GM12878 (cell line): Measurements from ENCODE around the gene IL36B. TPM values are rescaled to one million over a fixed set of nuclear protein-coding genes. Genes with fewer than 3 reads are reported as not detected.

ENCODE experiments used
- ATAC-seq: fragments of 200-7000 bp; cut with Tn5 transposase; 3 replicates; pipeline ENCODE4 v1.9.1; 2020; ENCODE audit warnings: mild to moderate bottlenecking, moderate library complexity
- BruUV-seq: library from RNA; stranded (reverse); fragments of 400-500 nt; replicated peaks from 2 replicates; lab custom pipeline; 2021; lab: Mats Ljungman, UMichigan
- CTCF ChIA-PET: fragments of 300-600 bp; sonication (Branson Sonifier 250); formaldehyde crosslinking; extraction: SDS; loops from one replicate; lab custom pipeline; 2021; ENCODE audit warnings: inconsistent platforms; lab: Yijun Ruan, JAX
- POLR2A ChIA-PET: fragments of 350-600 bp; formaldehyde crosslinking; extraction: SDS; loops from one replicate; lab custom pipeline; 2021; ENCODE audit warnings: inconsistent platforms; lab: Charles Lee
- RAD21 ChIA-PET: fragments of 300-600 bp; sonication (Branson Sonifier 250); formaldehyde crosslinking; loops from one replicate; lab custom pipeline; 2023; ENCODE audit warnings: antibody characterized with exemption; ENCODE audit not compliant: unreplicated experiment; lab: Charles Lee
- SMC1A ChIA-PET: fragments of 300-600 bp; sonication (Branson Sonifier 250); formaldehyde crosslinking; loops from one replicate; lab custom pipeline; 2023; ENCODE audit not compliant: unreplicated experiment, uncharacterized antibody; lab: Charles Lee
- DNase-seq: peaks from one replicate; pipeline ENCODE4 v3.0.0-alpha.2; 2011; ENCODE audit warnings: low read depth, low spot score
- FAIRE-seq: peaks from 3 replicates; lab custom pipeline; 2011; peaks lifted over from hg19 to GRCh38; lab: Jason Lieb, UNC
- H2AFZ ChIP-seq: 2 replicates; pipeline ENCODE4 v1.6.0; 2011; ENCODE audit warnings: low read depth, low read length, control low read depth; ENCODE audit not compliant: control insufficient read depth
- H3K27ac ChIP-seq: 2 replicates; pipeline ENCODE4 v1.5.1; 2011; ENCODE audit warnings: control low read depth; ENCODE audit not compliant: control insufficient read depth, insufficient read depth
- H3K27me3 ChIP-seq, 2 experiments: replicated peaks in 1 of 2; 2 replicates each; pipeline versions ENCODE4 v1.6.0 to v1.6.1; 2011; ENCODE audit warnings: low read length in 1 of 2; ENCODE audit not compliant: control insufficient read depth in 2 of 2, insufficient read depth in 2 of 2
- H3K36me3 ChIP-seq, 2 experiments: 2 replicates each; pipeline ENCODE4 v1.5.1; 2011; ENCODE audit warnings: low read length in 1 of 2; ENCODE audit not compliant: control insufficient read depth in 2 of 2, insufficient read depth in 2 of 2
- H3K4me1 ChIP-seq: 2 replicates; pipeline ENCODE4 v1.6.1; 2011; ENCODE audit warnings: mild to moderate bottlenecking, low read length, moderate library complexity, mixed read lengths; ENCODE audit not compliant: control insufficient read depth, insufficient read depth
- H3K4me2 ChIP-seq: 2 replicates; pipeline ENCODE4 v1.6.0; 2011; ENCODE audit warnings: control low read depth; ENCODE audit not compliant: control insufficient read depth, insufficient read depth
- H3K4me3 ChIP-seq: fragments of 200-600 bp; sonication (generic); 2 replicates; pipeline ENCODE4 v1.5.1; 2016
- H3K79me2 ChIP-seq: 2 replicates; pipeline ENCODE4 v1.6.0; 2011; ENCODE audit warnings: low read length; ENCODE audit not compliant: control insufficient read depth, insufficient read depth
- H3K9ac ChIP-seq: 2 replicates; pipeline ENCODE4 v1.8.0; 2011; ENCODE audit warnings: low read length, control low read depth, mixed read lengths; ENCODE audit not compliant: control insufficient read depth, insufficient read depth
- H3K9me3 ChIP-seq: replicated peaks from 3 replicates; pipeline ENCODE4 v1.5.1; 2011; ENCODE audit warnings: mild to moderate bottlenecking, low read length; ENCODE audit not compliant: control insufficient read depth, insufficient read depth
- H4K20me1 ChIP-seq: 2 replicates; pipeline ENCODE4 v1.6.0; 2011; ENCODE audit not compliant: control insufficient read depth, insufficient read depth
- HDGF ChIP-seq: fragments of 450-650 bp; IDR thresholded peaks from 2 replicates; pipeline ENCODE4 v1.6.1; 2016; ENCODE audit warnings: antibody characterized with exemption
- IRF4 ChIP-seq: IDR thresholded peaks from 2 replicates; pipeline ENCODE4 v1.6.1; 2011; ENCODE audit warnings: low read depth, low read length
- NRF1 ChIP-seq: conservative IDR thresholded peaks from 2 replicates; pipeline ENCODE4 v1.6.1; 2011; ENCODE audit warnings: mild to moderate bottlenecking, low read depth, low read length, improper control_type of control experiment
- SUPT20H ChIP-seq: IDR thresholded peaks from 2 replicates; pipeline ENCODE4 v1.6.1; 2011; ENCODE audit warnings: low read depth, mild to moderate bottlenecking, low read length, moderate library complexity, borderline replicate concordance; ENCODE audit not compliant: control insufficient read depth
- TBL1XR1 ChIP-seq: IDR thresholded peaks from 2 replicates; pipeline ENCODE4 v1.6.1; 2012; ENCODE audit warnings: low read depth, low read length, improper control_type of control experiment
- YY1 ChIP-seq: IDR thresholded peaks from 2 replicates; pipeline ENCODE4 v1.6.1; 2011; ENCODE audit warnings: low read depth, mild to moderate bottlenecking, low read length
- WGBS: methylation state at CpG from one replicate; pipeline ENCODE4 v1.1.6; 2016; ENCODE audit warnings: low lambda C conversion rate; ENCODE audit not compliant: insufficient replicate concordance, insufficient coverage; ENCODE audit errors: missing lambda C conversion rate; 5-methylcytosine and 5-hydroxymethylcytosine counted together
- in situ Hi-C: fragments of 300-500 bp; cut with MboI; formaldehyde crosslinking; loops from 9 replicates; pipeline ENCODE4 v1.14.3; 2018; ENCODE audit warnings: mixed read lengths
- intact Hi-C: fragments of 100-400 bp; cut with micrococcal nuclease; formaldehyde crosslinking; loops from one replicate; pipeline ENCODE4 v1.14.2; 2022; ENCODE audit not compliant: unreplicated experiment
- polyA plus RNA-seq, 11 experiments: library from polyadenylated mRNA; depleted of rRNA in 4 of 11; unstranded in 6 of 11; stranded (reverse) in 5 of 11; fragments of >200 nt; fragmentation: Nextera tagmentation in 4 of 11; fragmentation: Illumina TruSeq in 1 of 11; extraction: Ambion mirVana in 4 of 11; extraction: Trizol in 1 of 11; gene quantifications; 1 replicate in 1 of 11; 2 replicates in 10 of 11; pipeline versions ENCODE4 v1.2.1 to v1.2.3, GENCODE V29; 2011 to 2016; ENCODE audit warnings: inconsistent platforms in 2 of 11, missing spikeins in 2 of 11, low read depth in 1 of 11
- total RNA-seq, 4 experiments: library from RNA; depleted of rRNA in 3 of 4; stranded (reverse); fragments of >200 nt in 3 of 4; fragmentation: Illumina TruSeq in 1 of 4; extraction: Trizol in 1 of 4; gene quantifications; 2 replicates each; pipeline versions ENCODE4 v1.2.1 to v1.2.3, GENCODE V29; 2013 to 2021
- TF ChIP-seq, protein P1 (sequence below): fragments of 450-650 bp; formaldehyde crosslinking; IDR thresholded peaks from 2 replicates; pipeline ENCODE4 v1.4.0; 2020; ENCODE audit warnings: mild to moderate bottlenecking, moderate library complexity
- TF ChIP-seq, protein P2 (sequence below): IDR thresholded peaks from 2 replicates; pipeline ENCODE4 v1.6.1; 2012; ENCODE audit warnings: low read depth, low read length, improper control_type of control experiment
- TF ChIP-seq, protein P3 (sequence below), 3 experiments: IDR thresholded peaks in 2 of 3; conservative IDR thresholded peaks in 1 of 3; 2 replicates each; pipeline ENCODE4 v1.5.1; 2011; ENCODE audit warnings: low read depth in 3 of 3, low read length in 3 of 3, mild to moderate bottlenecking in 3 of 3, control low read depth in 2 of 3, moderate library complexity in 2 of 3, inconsistent platforms in 1 of 3, mixed read lengths in 1 of 3; ENCODE audit not compliant: control insufficient read depth in 2 of 3, insufficient read depth in 1 of 3; ENCODE audit errors: extremely low read depth in 1 of 3

Gene IL36B
- total and polyA plus RNA-seq, 10 of the 15 experiments (the other 5 are each of a cell fraction or from before 2014, with no cell fraction given), result not detected

DNA sequence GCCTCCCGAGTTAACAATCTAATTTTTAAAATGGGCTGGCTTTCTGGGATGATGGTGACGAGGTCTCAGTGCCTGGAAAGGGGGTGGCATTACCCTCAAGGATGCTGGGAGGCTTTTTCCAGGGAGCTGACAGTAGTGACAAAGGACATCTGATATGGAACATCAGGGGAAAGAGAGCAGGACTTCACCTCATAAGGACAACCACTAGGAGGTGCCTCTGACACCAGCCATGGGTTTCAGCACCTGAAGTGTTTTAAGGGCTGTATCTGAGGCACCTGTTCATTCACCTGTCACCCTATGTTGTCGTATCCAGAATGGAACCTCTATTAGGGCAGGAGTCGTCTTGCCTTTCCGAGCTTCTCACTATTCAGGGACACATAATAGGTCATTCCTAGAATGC lies 10.8 kb downstream of the IL36B start:
- intact Hi-C loops, result no loop called here
- CTCF ChIA-PET, result no interaction called here

More for the DNA sequence above, 10.8 kb downstream of the IL36B start:
- Histone ChIP-seq H3K9ac (no peak overlapping the region), H3K4me2 (no peak overlapping the region), H3K4me3 (no peak overlapping the region), H3K79me2 (no peaks in the 10 kb centered on the region), H3K4me1 (no peaks in the 10 kb centered on the region), H3K36me3 (no peaks in the 10 kb centered on the region), H3K27me3 (peaks cover 0 to 1% of the 10 kb centered on the region in 2 experiments; a peak in 1 of 4 replicates), H2AFZ (no peak overlapping the region), H3K9me3 (no peaks in the 10 kb centered on the region), H3K27ac (no peak overlapping the region), H4K20me1 (no peaks in the 10 kb centered on the region)
- 5% methylated on average over 5 of the region's 5 CpGs for WGBS
- no peak for TF ChIP-seq HDGF
- TF ChIP-seq TBL1XR1, result no peak
- TF ChIP-seq, protein P1, sequence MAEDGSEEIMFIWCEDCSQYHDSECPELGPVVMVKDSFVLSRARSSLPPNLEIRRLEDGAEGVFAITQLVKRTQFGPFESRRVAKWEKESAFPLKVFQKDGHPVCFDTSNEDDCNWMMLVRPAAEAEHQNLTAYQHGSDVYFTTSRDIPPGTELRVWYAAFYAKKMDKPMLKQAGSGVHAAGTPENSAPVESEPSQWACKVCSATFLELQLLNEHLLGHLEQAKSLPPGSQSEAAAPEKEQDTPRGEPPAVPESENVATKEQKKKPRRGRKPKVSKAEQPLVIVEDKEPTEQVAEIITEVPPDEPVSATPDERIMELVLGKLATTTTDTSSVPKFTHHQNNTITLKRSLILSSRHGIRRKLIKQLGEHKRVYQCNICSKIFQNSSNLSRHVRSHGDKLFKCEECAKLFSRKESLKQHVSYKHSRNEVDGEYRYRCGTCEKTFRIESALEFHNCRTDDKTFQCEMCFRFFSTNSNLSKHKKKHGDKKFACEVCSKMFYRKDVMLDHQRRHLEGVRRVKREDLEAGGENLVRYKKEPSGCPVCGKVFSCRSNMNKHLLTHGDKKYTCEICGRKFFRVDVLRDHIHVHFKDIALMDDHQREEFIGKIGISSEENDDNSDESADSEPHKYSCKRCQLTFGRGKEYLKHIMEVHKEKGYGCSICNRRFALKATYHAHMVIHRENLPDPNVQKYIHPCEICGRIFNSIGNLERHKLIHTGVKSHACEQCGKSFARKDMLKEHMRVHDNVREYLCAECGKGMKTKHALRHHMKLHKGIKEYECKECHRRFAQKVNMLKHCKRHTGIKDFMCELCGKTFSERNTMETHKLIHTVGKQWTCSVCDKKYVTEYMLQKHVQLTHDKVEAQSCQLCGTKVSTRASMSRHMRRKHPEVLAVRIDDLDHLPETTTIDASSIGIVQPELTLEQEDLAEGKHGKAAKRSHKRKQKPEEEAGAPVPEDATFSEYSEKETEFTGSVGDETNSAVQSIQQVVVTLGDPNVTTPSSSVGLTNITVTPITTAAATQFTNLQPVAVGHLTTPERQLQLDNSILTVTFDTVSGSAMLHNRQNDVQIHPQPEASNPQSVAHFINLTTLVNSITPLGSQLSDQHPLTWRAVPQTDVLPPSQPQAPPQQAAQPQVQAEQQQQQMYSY, result no peak
- TF ChIP-seq, protein P2, sequence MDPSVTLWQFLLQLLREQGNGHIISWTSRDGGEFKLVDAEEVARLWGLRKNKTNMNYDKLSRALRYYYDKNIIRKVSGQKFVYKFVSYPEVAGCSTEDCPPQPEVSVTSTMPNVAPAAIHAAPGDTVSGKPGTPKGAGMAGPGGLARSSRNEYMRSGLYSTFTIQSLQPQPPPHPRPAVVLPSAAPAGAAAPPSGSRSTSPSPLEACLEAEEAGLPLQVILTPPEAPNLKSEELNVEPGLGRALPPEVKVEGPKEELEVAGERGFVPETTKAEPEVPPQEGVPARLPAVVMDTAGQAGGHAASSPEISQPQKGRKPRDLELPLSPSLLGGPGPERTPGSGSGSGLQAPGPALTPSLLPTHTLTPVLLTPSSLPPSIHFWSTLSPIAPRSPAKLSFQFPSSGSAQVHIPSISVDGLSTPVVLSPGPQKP, result no peak
- TF ChIP-seq YY1, result no peak
- TF ChIP-seq, protein P3, sequence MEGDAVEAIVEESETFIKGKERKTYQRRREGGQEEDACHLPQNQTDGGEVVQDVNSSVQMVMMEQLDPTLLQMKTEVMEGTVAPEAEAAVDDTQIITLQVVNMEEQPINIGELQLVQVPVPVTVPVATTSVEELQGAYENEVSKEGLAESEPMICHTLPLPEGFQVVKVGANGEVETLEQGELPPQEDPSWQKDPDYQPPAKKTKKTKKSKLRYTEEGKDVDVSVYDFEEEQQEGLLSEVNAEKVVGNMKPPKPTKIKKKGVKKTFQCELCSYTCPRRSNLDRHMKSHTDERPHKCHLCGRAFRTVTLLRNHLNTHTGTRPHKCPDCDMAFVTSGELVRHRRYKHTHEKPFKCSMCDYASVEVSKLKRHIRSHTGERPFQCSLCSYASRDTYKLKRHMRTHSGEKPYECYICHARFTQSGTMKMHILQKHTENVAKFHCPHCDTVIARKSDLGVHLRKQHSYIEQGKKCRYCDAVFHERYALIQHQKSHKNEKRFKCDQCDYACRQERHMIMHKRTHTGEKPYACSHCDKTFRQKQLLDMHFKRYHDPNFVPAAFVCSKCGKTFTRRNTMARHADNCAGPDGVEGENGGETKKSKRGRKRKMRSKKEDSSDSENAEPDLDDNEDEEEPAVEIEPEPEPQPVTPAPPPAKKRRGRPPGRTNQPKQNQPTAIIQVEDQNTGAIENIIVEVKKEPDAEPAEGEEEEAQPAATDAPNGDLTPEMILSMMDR (IDR thresholded peaks at IDR 0.05 in 2 of 3, conservative IDR thresholded peaks at IDR 0.05 in 1 of 3; ENCODE audit: control insufficient read depth in 2 of 3, extremely low read depth in 1 of 3, insufficient read depth in 1 of 3, low read depth in 3 of 3, low read length in 3 of 3), result peak in 1 of 3 experiments; percentile 18; a peak in 1 of 6 replicates
- TF ChIP-seq SUPT20H, result no peak
- no peak for TF ChIP-seq IRF4
- no peak for TF ChIP-seq NRF1
- SMC1A ChIA-PET, result no interaction called here
- RAD21 ChIA-PET, result no interaction called here
- BruUV-seq, result no TSS peak
- POLR2A ChIA-PET, result no interaction called here
- DNase-seq, result no peak
- ATAC-seq, result no peak
- FAIRE-seq, result no peak
- in situ Hi-C loops, result no loop called here
